GM18511 (cell line): ENCODE measurements around the gene ADAM12.
"Not testable (repeated sequence)": the region's sequence is repeated elsewhere in the genome, so short reads cannot be mapped to it uniquely, and the experiment has no call there.

Experiments
- ATAC-seq: cut with Tn5 transposase; IDR thresholded peaks from one replicate; pipeline ENCODE4 v1.9.1; 2021; ENCODE audit warnings: mild to moderate bottlenecking, moderate library complexity; ENCODE audit not compliant: unreplicated experiment

Gene ADAM12

GRCh38 chr10:125999694-126000093 lies 388.6 kb downstream of the ADAM12 start:
- ATAC-seq, result no peak

- ATAC-seq, result no peak
These were observed 390.7 kb downstream of the ADAM12 start for GRCh38 chr10:125997586-125997985.

- no peak for ATAC-seq
These were observed 392.5 kb downstream of the ADAM12 start for GRCh38 chr10:125995726-125996304.

GRCh38 chr10:125994601-125995000 lies 393.7 kb downstream of the ADAM12 start:
- ATAC-seq, result no peak

- ATAC-seq, result no peak
These were observed 396.0 kb downstream of the ADAM12 start for GRCh38 chr10:125992254-125992653.

- ATAC-seq, result no peak
These were observed 396.9 kb downstream of the ADAM12 start for GRCh38 chr10:125991392-125991791.

GRCh38 chr10:125990974-125991373 lies 397.3 kb downstream of the ADAM12 start:
- no peak for ATAC-seq

GRCh38 chr10:125989791-125990190 lies 398.5 kb downstream of the ADAM12 start:
- ATAC-seq, result no peak

GRCh38 chr10:125985557-125986240 lies 402.6 kb downstream of the ADAM12 start:
- no peak for ATAC-seq

- ATAC-seq, result no peak
These were observed 403.3 kb downstream of the ADAM12 start for GRCh38 chr10:125984865-125985495.

- no peak for ATAC-seq
These were observed 403.9 kb downstream of the ADAM12 start for GRCh38 chr10:125984346-125984745.

GRCh38 chr10:125983656-125984055 lies 404.6 kb downstream of the ADAM12 start:
- no peak for ATAC-seq

GRCh38 chr10:125983161-125983560 lies 405.1 kb downstream of the ADAM12 start:
- ATAC-seq, result no peak

- peak; percentile 81 for ATAC-seq
These were observed 405.9 kb downstream of the ADAM12 start for GRCh38 chr10:125982260-125982948.

- no peak for ATAC-seq
These were observed 407.7 kb downstream of the ADAM12 start for GRCh38 chr10:125980521-125981035.

- no peak for ATAC-seq
These were observed 408.3 kb downstream of the ADAM12 start for GRCh38 chr10:125979976-125980375.

- no peak for ATAC-seq
These were observed 411.2 kb downstream of the ADAM12 start for GRCh38 chr10:125976960-125977605.

- ATAC-seq, result not testable (repeated sequence)
These were observed 418.1 kb downstream of the ADAM12 start for GRCh38 chr10:125970077-125970630.

- no peak for ATAC-seq
These were observed 420.7 kb downstream of the ADAM12 start for GRCh38 chr10:125967533-125967932.

GRCh38 chr10:125964558-125964957 lies 423.7 kb downstream of the ADAM12 start:
- no peak for ATAC-seq
